Keratinocyte (primary cell): ENCODE data around the gene FUOM. TPM values are rescaled to one million over a fixed set of nuclear protein-coding genes. Genes with fewer than 3 reads are reported as not detected.

Source experiments
- DNase-seq: peaks from one replicate; pipeline ENCODE4 v3.0.0-alpha.2; 2011; ENCODE audit warnings: low read depth, missing footprints, low spot score
- FAIRE-seq: peaks from 2 replicates; lab custom pipeline; 2011; peaks lifted over from hg19 to GRCh38; lab: Jason Lieb, UNC
- H2AFZ ChIP-seq: 2 replicates; pipeline ENCODE4 v1.6.0; 2012; ENCODE audit warnings: low read length, control low read depth, inconsistent platforms; ENCODE audit not compliant: control insufficient read depth
- H3K27ac ChIP-seq: 2 replicates; pipeline ENCODE4 v1.5.1; 2011; ENCODE audit warnings: low read length; ENCODE audit not compliant: control insufficient read depth, insufficient read depth
- H3K27me3 ChIP-seq: 3 replicates; pipeline ENCODE4 v1.6.0; 2011; ENCODE audit warnings: low read length; ENCODE audit not compliant: control insufficient read depth, insufficient read depth; ENCODE audit errors: extremely low read depth
- H3K36me3 ChIP-seq, 2 experiments: 2 replicates in 1 of 2; 3 replicates in 1 of 2; pipeline ENCODE4 v1.5.1; 2011; ENCODE audit warnings: low read length in 2 of 2, mild to moderate bottlenecking in 1 of 2; ENCODE audit not compliant: control insufficient read depth in 2 of 2, insufficient read depth in 2 of 2; ENCODE audit errors: extremely low read depth in 1 of 2
- H3K4me1 ChIP-seq: 3 replicates; pipeline ENCODE4 v1.5.1; 2011; ENCODE audit warnings: low read length; ENCODE audit not compliant: control insufficient read depth, insufficient read depth; ENCODE audit errors: extremely low read depth
- H3K4me2 ChIP-seq: 3 replicates; pipeline ENCODE4 v1.6.0; 2011; ENCODE audit warnings: low read depth, low read length; ENCODE audit not compliant: control insufficient read depth, insufficient read depth; ENCODE audit errors: extremely low read depth
- H3K4me3 ChIP-seq, 3 experiments: fragments of 200-600 bp in 1 of 3; sonication (generic) in 1 of 3; 2 replicates in 2 of 3; 3 replicates in 1 of 3; pipeline ENCODE4 v1.5.1; 2011 to 2016; ENCODE audit warnings: low read length in 3 of 3, mild to moderate bottlenecking in 3 of 3, control low read depth in 2 of 3, inconsistent platforms in 1 of 3, low read depth in 1 of 3, mixed read lengths in 1 of 3, mixed run types in 1 of 3, moderate library complexity in 1 of 3; ENCODE audit not compliant: control insufficient read depth in 2 of 3, insufficient read depth in 2 of 3; ENCODE audit errors: extremely low read depth in 1 of 3
- H3K79me2 ChIP-seq: 2 replicates; pipeline ENCODE4 v1.6.0; 2012; ENCODE audit warnings: low read length; ENCODE audit not compliant: control insufficient read depth, insufficient read depth
- H3K9ac ChIP-seq: 3 replicates; pipeline ENCODE4 v1.6.0; 2011; ENCODE audit warnings: low read length; ENCODE audit not compliant: control insufficient read depth, insufficient read depth; ENCODE audit errors: extremely low read depth
- H3K9me1 ChIP-seq: 3 replicates; pipeline ENCODE4 v1.6.0; 2011; ENCODE audit warnings: low read length; ENCODE audit not compliant: control insufficient read depth, insufficient read depth; ENCODE audit errors: extremely low read depth
- H3K9me3 ChIP-seq: 2 replicates; pipeline ENCODE4 v1.5.1; 2012; ENCODE audit warnings: low read depth, low read length; ENCODE audit not compliant: control insufficient read depth
- H4K20me1 ChIP-seq: 3 replicates; pipeline ENCODE4 v1.6.0; 2011; ENCODE audit warnings: low read length; ENCODE audit not compliant: control insufficient read depth, insufficient read depth; ENCODE audit errors: extremely low read depth
- EZH2 ChIP-seq: IDR thresholded peaks from one replicate; pipeline ENCODE4 v1.6.1; 2012; ENCODE audit warnings: inconsistent platforms, mild to moderate bottlenecking, low read length, moderate library complexity
- dilution Hi-C: fragments of 300-500 bp; cut with MboI; formaldehyde crosslinking; loops from one replicate; pipeline ENCODE4 v1.7.0; 2020; ENCODE audit warnings: low sequenced_read_pairs; ENCODE audit not compliant: extremely low pct_ligation_motif_present
- polyA plus RNA-seq, 5 experiments: library from polyadenylated mRNA; depleted of rRNA in 3 of 5; stranded (reverse) in 3 of 5; stranded (forward) in 1 of 5; unstranded in 1 of 5; fragments of >200 nt; gene quantifications; 1 replicate in 1 of 5; 2 replicates in 3 of 5; 3 replicates in 1 of 5; pipeline versions ENCODE4 v1.2.1 to v1.2.3, GENCODE V29; 2011 to 2012; ENCODE audit warnings: missing spikeins in 2 of 5, low read depth in 1 of 5, low replicate concordance in 1 of 5
- TF ChIP-seq, protein P1 (sequence below), 3 experiments: IDR thresholded peaks in 1 of 3; conservative IDR thresholded peaks in 1 of 3; optimal IDR thresholded peaks in 1 of 3; 2 replicates in 2 of 3; 3 replicates in 1 of 3; pipeline versions ENCODE3 to v1.5.1; 2011; ENCODE audit warnings: low read length in 3 of 3, mild to moderate bottlenecking in 3 of 3, moderate library complexity in 2 of 3, control low read depth in 1 of 3, inconsistent platforms in 1 of 3; ENCODE audit not compliant: insufficient read depth in 2 of 3; ENCODE audit errors: extremely low read depth in 1 of 3

The FUOM gene
- polyA plus RNA-seq, 1 donor (not counting 4 experiments of a cell fraction or from before 2014, with no cell fraction given), result 11.3 TPM

DNA sequence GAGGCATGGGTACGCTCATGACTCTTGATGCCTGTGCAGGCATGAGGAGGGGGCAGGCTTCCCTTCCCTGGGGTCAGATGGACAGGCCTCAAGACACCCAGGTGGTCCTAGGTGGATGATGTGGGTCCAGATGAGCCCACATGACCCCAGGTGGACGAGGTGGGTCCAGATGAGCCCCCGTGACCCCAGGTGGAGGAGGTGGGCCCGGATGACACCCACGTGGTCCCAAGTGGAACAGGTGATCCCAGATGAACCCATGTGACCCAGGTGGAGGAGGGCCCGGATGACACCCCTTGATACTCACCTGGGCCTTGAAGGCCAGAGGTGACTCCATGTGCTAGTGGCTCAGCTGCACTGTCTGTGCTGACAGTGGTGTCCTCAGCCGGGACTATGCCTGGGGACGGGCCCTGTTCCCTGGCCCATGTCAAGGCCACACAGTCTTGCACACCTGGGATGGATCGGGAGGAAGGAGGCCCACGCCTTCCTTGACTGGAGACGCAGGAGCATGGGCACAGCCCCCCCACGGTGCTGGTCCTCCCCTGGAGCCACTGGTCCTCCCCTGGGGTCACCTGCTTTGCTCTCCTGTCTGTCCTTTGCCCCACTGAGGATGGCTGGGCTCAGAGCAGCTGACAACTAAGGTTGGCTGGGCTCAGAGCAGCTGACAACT lies 7.4 kb downstream of the FUOM start:
- H3K9me3 ChIP-seq, result no peaks in the 10 kb centered on the region
- H3K36me3 ChIP-seq, result no peaks in the 10 kb centered on the region
- TF ChIP-seq, protein P1, sequence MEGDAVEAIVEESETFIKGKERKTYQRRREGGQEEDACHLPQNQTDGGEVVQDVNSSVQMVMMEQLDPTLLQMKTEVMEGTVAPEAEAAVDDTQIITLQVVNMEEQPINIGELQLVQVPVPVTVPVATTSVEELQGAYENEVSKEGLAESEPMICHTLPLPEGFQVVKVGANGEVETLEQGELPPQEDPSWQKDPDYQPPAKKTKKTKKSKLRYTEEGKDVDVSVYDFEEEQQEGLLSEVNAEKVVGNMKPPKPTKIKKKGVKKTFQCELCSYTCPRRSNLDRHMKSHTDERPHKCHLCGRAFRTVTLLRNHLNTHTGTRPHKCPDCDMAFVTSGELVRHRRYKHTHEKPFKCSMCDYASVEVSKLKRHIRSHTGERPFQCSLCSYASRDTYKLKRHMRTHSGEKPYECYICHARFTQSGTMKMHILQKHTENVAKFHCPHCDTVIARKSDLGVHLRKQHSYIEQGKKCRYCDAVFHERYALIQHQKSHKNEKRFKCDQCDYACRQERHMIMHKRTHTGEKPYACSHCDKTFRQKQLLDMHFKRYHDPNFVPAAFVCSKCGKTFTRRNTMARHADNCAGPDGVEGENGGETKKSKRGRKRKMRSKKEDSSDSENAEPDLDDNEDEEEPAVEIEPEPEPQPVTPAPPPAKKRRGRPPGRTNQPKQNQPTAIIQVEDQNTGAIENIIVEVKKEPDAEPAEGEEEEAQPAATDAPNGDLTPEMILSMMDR (optimal IDR thresholded peaks at IDR 0.05 in 1 of 3, IDR thresholded peaks at IDR 0.05 in 1 of 3, conservative IDR thresholded peaks at IDR 0.05 in 1 of 3; ENCODE audit: extremely low read depth in 1 of 3, insufficient read depth in 2 of 3, low read length in 3 of 3), result no peak
- no peak for TF ChIP-seq EZH2
- no peaks in the 10 kb centered on the region for H3K79me2 ChIP-seq
- no peak overlapping the region for H3K4me2 ChIP-seq
- dilution Hi-C loops, result no loop called here
- H3K4me1 ChIP-seq, result no peaks in the 10 kb centered on the region
- peaks cover 4% of the 10 kb centered on the region for H3K27me3 ChIP-seq
- no peak for FAIRE-seq
- H4K20me1 ChIP-seq, result no peaks in the 10 kb centered on the region
- H3K4me3 ChIP-seq, result no peak overlapping the region
- H3K27ac ChIP-seq, result no peak overlapping the region
- DNase-seq, result no peak
- no peaks in the 10 kb centered on the region for H3K9me1 ChIP-seq
- H3K9ac ChIP-seq, result no peak overlapping the region
- H2AFZ ChIP-seq, result no peak overlapping the region

- H3K9me1 ChIP-seq, result no peaks in the 10 kb centered on the region
- FAIRE-seq, result no peak
These were observed 8.2 kb downstream of the FUOM start for GRCh38 chr10:133349577-133350011.

More at GRCh38 chr10:133349577-133350011, 8.2 kb downstream of the FUOM start:
- Histone ChIP-seq H3K9ac (no peak overlapping the region), H3K36me3 (no peaks in the 10 kb centered on the region), H3K4me2 (no peak overlapping the region), H3K79me2 (no peaks in the 10 kb centered on the region), H3K4me3 (no peak overlapping the region), H3K9me3 (no peaks in the 10 kb centered on the region), H3K27me3 (peaks cover 4% of the 10 kb centered on the region), H3K4me1 (no peaks in the 10 kb centered on the region), H4K20me1 (no peaks in the 10 kb centered on the region), H3K27ac (no peak overlapping the region), H2AFZ (no peak overlapping the region)
- no peak for DNase-seq
- dilution Hi-C loops, result no loop called here
- TF ChIP-seq EZH2, result no peak
- TF ChIP-seq, protein P1 (optimal IDR thresholded peaks at IDR 0.05 in 1 of 3, IDR thresholded peaks at IDR 0.05 in 1 of 3, conservative IDR thresholded peaks at IDR 0.05 in 1 of 3; ENCODE audit: extremely low read depth in 1 of 3, insufficient read depth in 2 of 3, low read length in 3 of 3), result no peak
